Subcutaneous abdominal adipose tissue (tissue), 5 donors: ENCODE data around the gene ARSG.
"Not testable (repeated sequence)": the region's sequence is repeated elsewhere in the genome, so short reads cannot be mapped to it uniquely, and the experiment has no call there.

Experiments
- H3K27ac ChIP-seq: one replicate; pipeline ENCODE4 v1.7.0; 2013; ENCODE audit warnings: low read depth, mild to moderate bottlenecking, inconsistent platforms, low read length, moderate library complexity
- H3K27me3 ChIP-seq, 5 donors: one replicate each; pipeline ENCODE4 v1.7.0; 2013; ENCODE audit warnings: low read length in 5 of 5, inconsistent platforms in 1 of 5; ENCODE audit not compliant: control insufficient read depth in 5 of 5, insufficient read depth in 4 of 5
- H3K36me3 ChIP-seq, 5 donors: one replicate each; pipeline ENCODE4 v1.7.0; 2013; ENCODE audit warnings: low read length in 5 of 5; ENCODE audit not compliant: control insufficient read depth in 5 of 5, insufficient read depth in 5 of 5
- H3K4me1 ChIP-seq, 5 donors: one replicate each; pipeline ENCODE4 v1.7.0; 2013; ENCODE audit warnings: low read length in 5 of 5, mild to moderate bottlenecking in 3 of 5, moderate library complexity in 1 of 5; ENCODE audit not compliant: control insufficient read depth in 5 of 5, insufficient read depth in 5 of 5
- H3K4me3 ChIP-seq, 5 donors: one replicate each; pipeline ENCODE4 v1.7.0; 2013; ENCODE audit warnings: low read length in 5 of 5, low read depth in 1 of 5
- H3K9ac ChIP-seq, 5 donors: one replicate each; pipeline ENCODE4 v1.7.0; 2013; ENCODE audit warnings: low read length in 5 of 5, mild to moderate bottlenecking in 4 of 5, moderate library complexity in 3 of 5
- H3K9me3 ChIP-seq, 5 donors: one replicate each; pipeline ENCODE4 v1.7.0; 2013; ENCODE audit warnings: low read length in 5 of 5; ENCODE audit not compliant: control insufficient read depth in 5 of 5
- donor health status: healthy.
- donor health status: healthy.
- donor health status: healthy.
- donor health status: healthy.
- donor health status: healthy.

The ARSG gene

DNA sequence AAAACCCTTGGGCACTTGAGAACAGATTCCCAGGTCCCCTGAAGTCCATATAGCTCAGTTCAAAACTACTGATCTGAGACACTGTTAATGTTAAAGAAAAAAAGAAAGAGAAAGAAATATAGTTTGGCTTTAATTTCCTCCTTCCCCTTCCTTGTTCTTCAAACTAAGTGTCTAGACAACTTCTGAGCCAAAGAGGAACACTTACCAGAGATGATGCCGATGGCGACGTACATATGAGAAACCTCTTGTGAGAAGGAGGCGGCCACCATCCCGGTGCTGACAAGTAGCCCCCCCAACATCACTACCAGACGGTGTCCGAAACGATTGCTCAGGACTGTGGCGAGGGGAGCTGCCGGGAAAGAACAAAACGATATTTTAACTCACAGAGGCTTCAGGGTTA, 17.6 kb upstream of the ARSG start:
- Histone ChIP-seq H3K27ac (no peak overlapping the region), H3K36me3 (peaks cover 0 to 7% (median 0%) of the 10 kb centered on the region in 5 donors), H3K4me1 (no peaks in the 10 kb centered on the region), H3K9me3 (peaks cover 4 to 9% (median 7%) of the 10 kb centered on the region in 5 donors), H3K9ac (no peak overlapping the region), H3K4me3 (no peak overlapping the region), H3K27me3 (no peaks in the 10 kb centered on the region)

DNA sequence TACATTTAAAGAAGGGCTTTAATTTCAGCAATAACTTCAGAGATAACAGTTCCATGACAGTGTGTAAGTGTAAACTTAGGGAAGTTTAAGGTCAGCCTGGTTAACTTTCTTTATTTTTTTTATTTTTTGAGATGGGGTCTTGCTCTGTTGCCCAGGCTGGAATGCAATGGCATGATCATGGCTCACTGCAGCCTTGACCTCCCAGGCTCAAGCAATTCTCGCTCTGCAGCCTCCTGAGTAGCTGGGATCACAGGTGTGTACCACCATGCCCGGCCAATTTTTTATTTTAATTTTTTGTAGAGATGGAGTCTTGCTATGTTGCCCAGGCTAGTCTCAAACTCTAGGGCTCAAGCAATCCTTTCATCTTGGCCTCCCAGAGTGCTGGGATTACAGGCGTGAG, 15.0 kb upstream of the ARSG start:
- not testable (repeated sequence) for H3K27ac ChIP-seq, H3K36me3 ChIP-seq, H3K4me1 ChIP-seq, H3K9me3 ChIP-seq, H3K27me3 ChIP-seq, H3K9ac ChIP-seq, H3K4me3 ChIP-seq

DNA sequence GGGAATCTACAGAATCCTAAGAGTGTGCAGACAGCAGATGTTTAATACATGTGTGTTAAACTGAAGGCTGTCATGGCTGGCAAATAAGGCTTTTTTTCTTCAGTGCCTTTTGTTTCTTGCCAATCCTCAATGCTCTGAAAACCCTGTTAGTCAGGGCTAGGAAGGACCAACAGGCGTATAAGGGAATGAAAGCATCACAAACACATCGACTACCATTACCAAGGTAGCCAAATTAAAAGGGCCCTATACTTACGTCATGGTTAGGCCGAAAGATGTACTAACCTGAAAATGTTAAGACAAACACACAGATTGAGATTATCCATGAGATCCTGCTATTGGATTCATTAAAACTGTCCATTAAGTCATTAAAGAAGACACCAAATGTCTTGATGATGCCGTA, 13.5 kb upstream of the ARSG start:
- no peaks in the 10 kb centered on the region for H3K27me3 ChIP-seq
- H3K4me3 ChIP-seq = no peak overlapping the region
- H3K9ac ChIP-seq = no peak overlapping the region
- H3K27ac ChIP-seq = no peak overlapping the region
- H3K36me3 ChIP-seq = peaks cover 0 to 7% (median 0%) of the 10 kb centered on the region in 5 donors
- H3K4me1 ChIP-seq = no peaks in the 10 kb centered on the region
- H3K9me3 ChIP-seq = peaks cover 4 to 9% (median 7%) of the 10 kb centered on the region in 5 donors

DNA sequence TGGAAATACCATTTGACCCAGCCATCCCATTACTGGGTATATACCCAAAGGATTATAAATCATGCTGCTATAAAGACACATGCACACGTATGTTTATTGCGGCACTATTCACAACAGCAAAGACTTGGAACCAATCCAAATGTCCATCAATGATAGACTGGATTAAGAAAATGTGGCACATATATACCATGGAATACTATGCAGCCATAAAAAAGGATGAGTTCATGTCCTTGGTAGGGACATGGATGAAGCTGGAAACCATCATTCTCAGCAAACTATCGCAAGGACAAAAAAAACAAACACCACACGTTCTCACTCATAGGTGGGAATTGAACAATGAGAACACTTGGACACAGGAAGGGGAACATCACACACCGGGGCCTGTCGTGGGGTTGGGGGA, 9.3 kb upstream of the ARSG start:
- not testable (repeated sequence) for H3K9me3 ChIP-seq, H3K9ac ChIP-seq, H3K4me1 ChIP-seq, H3K4me3 ChIP-seq, H3K27ac ChIP-seq, H3K36me3 ChIP-seq, H3K27me3 ChIP-seq

DNA sequence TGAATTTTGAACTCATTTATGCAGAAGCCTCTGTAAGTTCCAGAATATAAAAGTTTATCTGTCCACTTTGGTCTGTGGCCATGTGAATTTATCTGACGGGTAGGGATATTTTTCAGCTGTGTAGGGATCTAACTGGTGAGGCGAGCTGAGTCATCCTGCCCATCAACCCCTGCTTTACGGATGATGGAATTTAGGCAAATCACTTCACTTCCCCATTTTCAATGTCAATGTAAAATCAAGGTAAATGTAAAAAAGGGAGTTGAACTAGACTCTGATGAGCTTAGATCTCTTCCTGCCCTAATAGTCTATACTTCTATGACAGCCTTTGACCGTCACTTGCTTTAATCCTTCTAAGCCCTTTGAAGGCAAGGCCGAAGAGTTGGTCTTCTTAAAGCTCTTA, 2.9 kb upstream of the ARSG start:
- Histone ChIP-seq H3K9ac (no peak overlapping the region), H3K4me3 (no peak overlapping the region), H3K4me1 (peaks cover 0 to 30% (median 24%) of the 10 kb centered on the region in 5 donors), H3K27ac (no peak overlapping the region), H3K9me3 (no peaks in the 10 kb centered on the region), H3K27me3 (peaks cover 3 to 16% (median 12%) of the 10 kb centered on the region in 5 donors), H3K36me3 (no peaks in the 10 kb centered on the region)

DNA sequence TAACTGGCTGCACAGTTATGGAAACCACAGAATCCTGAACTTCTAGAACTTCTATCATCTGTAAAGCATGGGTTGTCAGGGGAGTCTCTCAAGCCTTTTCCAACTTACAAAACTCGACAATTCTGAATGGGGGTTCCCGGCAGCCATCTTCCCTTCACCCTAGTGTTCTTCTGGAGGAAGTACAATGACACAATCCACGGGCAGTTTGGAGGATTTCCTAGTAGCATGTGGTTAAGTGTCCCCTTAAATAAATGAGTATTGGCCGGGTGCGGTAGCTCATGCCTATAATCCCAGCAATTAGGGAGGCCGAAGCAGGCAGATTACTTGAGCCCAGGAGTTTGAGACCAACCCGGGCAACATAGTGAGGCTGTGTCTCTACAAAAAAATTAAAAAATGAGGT, 2.5 kb upstream of the ARSG start:
- H3K9ac ChIP-seq = no peak overlapping the region
- no peak overlapping the region for H3K27ac ChIP-seq
- H3K27me3 ChIP-seq = peaks cover 3 to 18% (median 15%) of the 10 kb centered on the region in 5 donors
- no peaks in the 10 kb centered on the region for H3K9me3 ChIP-seq
- peaks cover 0 to 30% (median 24%) of the 10 kb centered on the region in 5 donors for H3K4me1 ChIP-seq
- no peaks in the 10 kb centered on the region for H3K36me3 ChIP-seq
- no peak overlapping the region for H3K4me3 ChIP-seq

DNA sequence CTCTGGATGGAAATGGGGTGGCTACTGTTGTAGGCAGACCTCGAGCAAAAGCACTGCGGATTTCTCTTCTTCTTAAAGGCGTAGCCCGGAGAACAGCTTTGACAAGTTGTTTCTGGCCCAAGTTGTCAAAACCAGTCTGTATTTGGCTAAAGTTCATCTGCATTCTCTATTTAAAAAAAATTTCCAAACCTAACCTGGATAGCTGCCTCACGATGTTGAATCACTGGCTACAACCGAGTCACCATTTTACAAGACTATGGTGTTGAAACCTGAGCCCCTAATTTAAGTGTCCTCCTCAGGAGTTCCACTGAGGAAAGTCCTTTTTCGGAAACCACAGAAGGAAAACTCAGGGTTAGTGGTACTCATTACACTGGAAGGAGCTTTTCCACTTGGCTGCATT, 1.8 kb upstream of the ARSG start:
- no peak overlapping the region for H3K27ac ChIP-seq
- no peaks in the 10 kb centered on the region for H3K9me3 ChIP-seq
- H3K36me3 ChIP-seq = no peaks in the 10 kb centered on the region
- peak overlapping the region in 1 of 5 donors; percentile 72 for H3K4me3 ChIP-seq
- peaks cover 3 to 23% (median 17%) of the 10 kb centered on the region in 5 donors for H3K27me3 ChIP-seq
- H3K9ac ChIP-seq = no peak overlapping the region
- peaks cover 0 to 30% (median 24%) of the 10 kb centered on the region in 5 donors for H3K4me1 ChIP-seq

DNA sequence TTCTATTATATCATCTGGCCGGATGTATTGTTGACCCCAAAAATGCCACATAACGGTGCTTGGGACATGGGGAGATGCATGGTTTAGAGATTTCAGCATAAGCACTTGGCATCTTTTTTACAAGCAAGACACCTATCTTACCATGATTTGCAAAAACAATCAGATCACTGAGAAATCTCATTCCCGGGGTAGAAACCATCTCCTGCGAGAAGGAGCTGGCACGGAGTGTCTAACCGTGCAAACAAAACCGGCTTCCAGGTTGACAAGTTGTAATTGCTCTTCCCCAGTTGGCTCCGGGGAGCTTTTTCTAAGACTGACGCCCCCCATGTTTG, 1.4 kb upstream of the ARSG start:
- Histone ChIP-seq H3K9me3 (no peaks in the 10 kb centered on the region), H3K4me3 (peak overlapping the region in 4 of 5 donors; percentile 54 to 76 (median 70)), H3K27me3 (peaks cover 3 to 28% (median 17%) of the 10 kb centered on the region in 5 donors), H3K4me1 (peaks cover 0 to 30% (median 24%) of the 10 kb centered on the region in 5 donors), H3K36me3 (no peaks in the 10 kb centered on the region), H3K27ac (no peak overlapping the region), H3K9ac (peak overlapping the region in 1 of 5 donors; percentile 55)

DNA sequence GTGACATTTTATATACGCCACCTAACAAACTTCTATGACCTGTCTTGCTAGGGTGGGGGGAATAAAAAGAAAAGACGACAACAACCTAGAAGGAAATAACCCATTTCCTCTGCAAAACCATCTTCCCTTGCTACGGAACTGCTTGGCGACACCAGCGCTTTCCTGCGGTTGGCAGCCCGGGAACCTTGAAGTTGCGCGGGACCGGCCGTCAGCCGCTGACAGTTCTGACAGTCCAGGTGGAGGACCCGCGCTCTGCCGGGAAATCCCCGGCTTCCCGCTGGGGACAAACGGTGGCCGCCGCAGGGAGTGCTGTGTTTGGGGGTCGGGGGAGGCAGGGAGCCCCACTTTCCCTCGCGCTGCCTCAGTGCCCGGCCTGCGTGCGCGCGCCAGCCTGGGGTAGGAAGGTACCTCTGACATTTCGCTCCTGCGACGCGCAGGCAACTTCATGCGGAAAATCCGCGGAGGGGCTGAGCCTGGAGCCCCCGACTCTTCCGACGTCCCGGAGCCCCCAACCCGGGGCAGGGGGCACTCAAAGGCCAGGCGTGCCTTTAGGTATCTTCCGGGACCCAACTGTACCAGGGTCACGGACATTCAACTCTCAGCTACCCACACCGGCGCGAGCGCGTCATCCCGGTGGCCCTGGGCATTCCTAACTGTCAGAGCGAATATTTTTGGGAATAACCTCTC, 884 bp upstream of the ARSG start:
- H3K9ac ChIP-seq = peak overlapping the region in 2 of 5 donors; percentile 28 to 55
- peaks cover 3 to 31% (median 17%) of the 10 kb centered on the region in 5 donors for H3K27me3 ChIP-seq
- peaks cover 0 to 30% (median 24%) of the 10 kb centered on the region in 5 donors for H3K4me1 ChIP-seq
- no peak overlapping the region for H3K27ac ChIP-seq
- H3K9me3 ChIP-seq = no peaks in the 10 kb centered on the region
- H3K4me3 ChIP-seq = peak overlapping the region in 4 of 5 donors; percentile 54 to 76 (median 70)
- H3K36me3 ChIP-seq = no peaks in the 10 kb centered on the region

DNA sequence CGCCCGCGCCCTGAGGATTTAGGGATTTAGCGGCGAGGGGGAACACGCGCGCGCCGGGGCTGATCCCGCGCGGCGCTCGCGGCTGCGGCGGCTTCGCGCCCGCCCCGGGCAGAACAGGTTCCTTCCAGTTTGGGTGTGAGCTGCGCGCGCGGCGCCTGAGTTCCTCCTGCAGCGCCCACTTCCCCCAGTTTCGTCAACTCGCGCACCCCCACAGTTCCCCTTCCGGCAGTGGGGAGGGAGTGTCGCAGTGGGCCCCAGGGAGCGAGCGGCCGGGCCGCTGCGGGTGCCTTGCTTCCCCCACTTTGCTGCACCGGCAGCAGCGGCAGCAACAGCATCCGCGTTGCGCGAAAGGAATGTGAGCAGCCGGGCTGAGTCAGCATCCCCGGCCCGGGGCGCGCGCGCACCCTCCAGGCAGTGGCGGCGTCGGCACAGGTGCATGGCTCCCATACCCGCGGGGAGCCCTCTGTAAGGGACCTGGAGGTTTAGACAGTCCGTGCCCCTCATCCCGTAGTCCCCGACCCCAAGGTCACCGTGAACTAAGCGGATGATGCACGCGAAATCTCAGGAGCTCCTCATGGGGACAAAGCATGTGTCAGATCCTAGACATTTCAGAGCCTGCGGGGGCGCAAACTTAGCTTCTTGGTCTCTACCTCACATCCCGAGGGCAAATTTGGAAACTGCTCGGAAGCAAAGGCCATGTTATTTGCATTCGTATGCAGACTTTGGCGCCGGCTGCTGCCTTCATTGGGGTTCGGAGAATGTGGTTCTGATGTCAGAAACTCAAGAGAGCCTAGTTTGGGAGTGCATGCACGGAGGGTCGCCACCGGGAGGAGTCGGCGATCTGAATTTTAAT, 767 bp downstream of the ARSG start:
- H3K4me3 ChIP-seq = peak overlapping the region; percentile 48 to 76 (median 69)
- H3K4me1 ChIP-seq = peaks cover 0 to 30% (median 24%) of the 10 kb centered on the region in 5 donors
- no peaks in the 10 kb centered on the region for H3K9me3 ChIP-seq
- peaks cover 3 to 36% (median 17%) of the 10 kb centered on the region in 5 donors for H3K27me3 ChIP-seq
- H3K27ac ChIP-seq = no peak overlapping the region
- H3K9ac ChIP-seq = peak overlapping the region in 2 of 5 donors; percentile 30 to 35
- no peaks in the 10 kb centered on the region for H3K36me3 ChIP-seq
